Left ventricle myocardium inferior (tissue), 1 donor: Measurements from ENCODE around the gene GPATCH1. TPM values are rescaled to one million over a fixed set of nuclear protein-coding genes. Genes with fewer than 3 reads are reported as not detected.

Source experiments
- DNase-seq: peaks from one replicate; pipeline ENCODE4 v3.0.0-alpha.2; 2020
- H3K27ac ChIP-seq: fragments of 200-600 bp; replicated peaks from 2 replicates; pipeline ENCODE4 v1.8.0; 2021
- H3K27me3 ChIP-seq: fragments of 200-600 bp; 2 replicates; pipeline ENCODE4 v1.8.0; 2021; ENCODE audit warnings: low read depth
- H3K36me3 ChIP-seq: fragments of 200-600 bp; 2 replicates; pipeline ENCODE4 v1.8.0; 2021
- H3K4me1 ChIP-seq: fragments of 200-600 bp; 2 replicates; pipeline ENCODE4 v1.8.0; 2021
- H3K4me3 ChIP-seq: fragments of 200-600 bp; 2 replicates; pipeline ENCODE4 v1.8.0; 2021; ENCODE audit warnings: mild to moderate bottlenecking, moderate library complexity
- H3K9me3 ChIP-seq: fragments of 200-600 bp; replicated peaks from 2 replicates; pipeline ENCODE4 v1.8.0; 2021
- intact Hi-C: fragments of 100-400 bp; cut with micrococcal nuclease; formaldehyde crosslinking; loops from one replicate; pipeline ENCODE4 v1.11.0; 2022
- total RNA-seq: library from RNA; stranded (reverse); fragmentation: NEBNext Ultra II Directional; extraction: Animal tissue kit (Norgen Biotek cat#: 25700); gene quantifications from one replicate; pipeline ENCODE4 v1.2.1, GENCODE V29; 2021
- TF ChIP-seq, protein P1 (sequence below): fragments of 200-600 bp; IDR thresholded peaks from 2 replicates; pipeline ENCODE4 v1.8.0; 2021; ENCODE audit warnings: antibody characterized with exemption, mild to moderate bottlenecking, borderline replicate concordance
- donor health status: DM: no; HTN: yes; CAD: no; lungs with severe emphysema.

The GPATCH1 gene
- total RNA-seq, 1 donor from 2014 or later = 6.2 TPM

DNA sequence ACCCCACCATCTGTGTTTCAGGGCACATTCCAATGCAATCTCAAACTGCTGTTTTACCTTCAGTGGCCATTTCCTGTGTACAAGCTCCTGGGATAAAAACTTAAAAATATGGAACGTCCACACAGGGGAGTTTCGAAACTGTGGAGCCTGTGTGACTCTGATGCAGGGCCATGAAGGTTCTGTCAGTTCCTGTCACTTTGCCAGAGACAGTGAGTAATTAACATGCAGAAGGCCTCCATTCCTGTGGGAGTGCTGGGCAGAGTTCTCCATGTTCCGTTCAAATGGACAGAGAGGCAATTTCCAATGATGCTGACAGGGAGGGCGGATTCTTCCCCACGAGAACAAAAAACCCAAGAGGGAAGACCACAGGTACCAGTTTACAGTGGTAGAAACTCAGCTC is 75.4 kb downstream of the GPATCH1 start:
- Histone ChIP-seq H3K4me1 (no peaks in the 10 kb centered on the region), H3K27ac (no peak overlapping the region), H3K27me3 (no peaks in the 10 kb centered on the region), H3K9me3 (no peaks in the 10 kb centered on the region), H3K4me3 (no peak overlapping the region), H3K36me3 (no peaks in the 10 kb centered on the region)
- intact Hi-C loops = no loop called here
- TF ChIP-seq, protein P1, sequence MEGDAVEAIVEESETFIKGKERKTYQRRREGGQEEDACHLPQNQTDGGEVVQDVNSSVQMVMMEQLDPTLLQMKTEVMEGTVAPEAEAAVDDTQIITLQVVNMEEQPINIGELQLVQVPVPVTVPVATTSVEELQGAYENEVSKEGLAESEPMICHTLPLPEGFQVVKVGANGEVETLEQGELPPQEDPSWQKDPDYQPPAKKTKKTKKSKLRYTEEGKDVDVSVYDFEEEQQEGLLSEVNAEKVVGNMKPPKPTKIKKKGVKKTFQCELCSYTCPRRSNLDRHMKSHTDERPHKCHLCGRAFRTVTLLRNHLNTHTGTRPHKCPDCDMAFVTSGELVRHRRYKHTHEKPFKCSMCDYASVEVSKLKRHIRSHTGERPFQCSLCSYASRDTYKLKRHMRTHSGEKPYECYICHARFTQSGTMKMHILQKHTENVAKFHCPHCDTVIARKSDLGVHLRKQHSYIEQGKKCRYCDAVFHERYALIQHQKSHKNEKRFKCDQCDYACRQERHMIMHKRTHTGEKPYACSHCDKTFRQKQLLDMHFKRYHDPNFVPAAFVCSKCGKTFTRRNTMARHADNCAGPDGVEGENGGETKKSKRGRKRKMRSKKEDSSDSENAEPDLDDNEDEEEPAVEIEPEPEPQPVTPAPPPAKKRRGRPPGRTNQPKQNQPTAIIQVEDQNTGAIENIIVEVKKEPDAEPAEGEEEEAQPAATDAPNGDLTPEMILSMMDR = no peak
- DNase-seq = no peak

DNA sequence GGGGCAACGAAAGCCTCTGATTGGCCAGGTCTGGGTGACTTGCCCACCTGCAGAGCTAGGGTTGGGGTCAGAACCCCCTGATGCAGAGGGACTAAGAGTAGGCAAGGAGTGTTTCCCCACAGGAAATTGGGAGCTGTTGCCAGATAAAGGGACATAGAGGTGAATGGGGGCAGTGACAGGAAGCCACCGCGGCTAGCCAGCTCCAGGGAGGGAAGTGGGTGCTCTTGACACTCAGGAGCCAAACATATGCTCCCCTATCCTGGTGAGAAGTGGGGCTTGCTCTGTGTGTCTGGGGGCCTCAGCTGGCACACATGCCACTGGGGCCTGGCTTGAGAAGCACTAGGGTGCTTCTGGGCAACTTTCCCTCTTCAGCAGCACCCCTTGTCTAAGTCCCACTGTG is 76.9 kb downstream of the GPATCH1 start:
- intact Hi-C loops = no loop called here
- H3K36me3 ChIP-seq = no peaks in the 10 kb centered on the region
- H3K27ac ChIP-seq = no peak overlapping the region
- no peaks in the 10 kb centered on the region for H3K9me3 ChIP-seq
- TF ChIP-seq, protein P1 = no peak
- no peak overlapping the region for H3K4me3 ChIP-seq
- no peak for DNase-seq
- H3K4me1 ChIP-seq = no peaks in the 10 kb centered on the region
- H3K27me3 ChIP-seq = no peaks in the 10 kb centered on the region

DNA sequence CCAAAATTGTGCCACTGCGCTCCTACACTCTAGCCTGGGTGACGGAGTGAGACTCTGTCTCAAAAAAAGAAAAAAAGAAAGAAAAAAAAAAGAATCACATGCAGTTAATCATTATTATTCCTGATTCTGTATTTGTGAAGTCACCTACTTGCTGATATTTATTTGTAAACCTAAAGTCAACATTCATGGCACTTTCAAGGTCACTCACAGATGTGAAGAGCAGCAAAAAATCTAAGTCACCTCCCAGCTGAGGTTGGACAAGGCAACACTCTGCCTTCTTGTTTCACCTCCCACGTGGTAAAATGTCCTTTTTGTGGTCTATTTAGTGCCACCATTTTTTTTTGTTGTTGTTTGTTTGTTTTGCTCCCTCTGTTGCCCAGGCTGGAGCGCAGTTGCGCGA is 77.4 kb downstream of the GPATCH1 start:
- no peak for DNase-seq
- Histone ChIP-seq H3K27me3 (no peaks in the 10 kb centered on the region), H3K4me3 (no peak overlapping the region), H3K4me1 (no peaks in the 10 kb centered on the region), H3K9me3 (no peaks in the 10 kb centered on the region), H3K36me3 (no peaks in the 10 kb centered on the region), H3K27ac (no peak overlapping the region)
- intact Hi-C loops = no loop called here
- TF ChIP-seq, protein P1 = no peak

DNA sequence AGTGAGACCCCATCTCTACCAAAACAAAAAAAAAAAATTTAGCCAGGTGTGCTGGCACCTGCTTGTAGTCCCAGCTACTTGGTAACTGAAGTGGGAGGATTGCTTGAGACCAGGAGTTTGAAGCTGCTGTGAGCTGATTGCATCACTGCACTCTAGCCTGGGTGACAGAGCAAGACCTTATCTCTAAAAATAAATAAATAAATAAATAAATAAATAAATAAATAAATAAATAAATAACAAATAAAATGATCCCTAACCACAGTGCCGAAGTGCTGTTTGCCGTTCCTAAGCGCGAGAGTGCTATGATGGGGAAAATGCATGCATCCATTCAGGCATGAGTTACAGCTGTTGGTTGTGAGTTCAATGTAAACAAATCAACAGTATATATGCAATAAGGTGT is 78.2 kb downstream of the GPATCH1 start:
- intact Hi-C loops = no loop called here
- Histone ChIP-seq H3K27me3 (no peaks in the 10 kb centered on the region), H3K27ac (no peak overlapping the region), H3K9me3 (no peaks in the 10 kb centered on the region), H3K4me3 (no peak overlapping the region), H3K36me3 (no peaks in the 10 kb centered on the region), H3K4me1 (no peaks in the 10 kb centered on the region)
- no peak for DNase-seq
- TF ChIP-seq, protein P1 = no peak

DNA sequence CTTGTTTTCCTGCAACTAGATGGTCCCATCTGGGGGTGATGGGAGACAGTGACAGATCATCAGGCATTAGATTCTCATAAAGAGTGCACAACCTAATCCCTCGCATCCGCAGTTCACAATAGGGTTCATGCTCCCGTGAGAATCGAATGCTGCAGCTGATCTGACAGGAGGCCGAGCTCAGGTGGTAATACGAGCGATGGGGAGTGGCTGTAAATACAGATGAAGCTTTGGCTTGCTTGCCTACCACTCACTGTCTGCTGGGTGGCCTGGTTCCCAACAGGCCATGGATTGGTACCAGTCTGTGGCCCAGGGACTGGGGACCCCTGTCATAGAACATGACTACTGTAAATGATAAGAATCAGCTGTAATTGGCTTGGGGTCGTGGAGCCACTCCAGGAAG is 78.9 kb downstream of the GPATCH1 start:
- TF ChIP-seq, protein P1 = no peak
- intact Hi-C loops = no loop called here

DNA sequence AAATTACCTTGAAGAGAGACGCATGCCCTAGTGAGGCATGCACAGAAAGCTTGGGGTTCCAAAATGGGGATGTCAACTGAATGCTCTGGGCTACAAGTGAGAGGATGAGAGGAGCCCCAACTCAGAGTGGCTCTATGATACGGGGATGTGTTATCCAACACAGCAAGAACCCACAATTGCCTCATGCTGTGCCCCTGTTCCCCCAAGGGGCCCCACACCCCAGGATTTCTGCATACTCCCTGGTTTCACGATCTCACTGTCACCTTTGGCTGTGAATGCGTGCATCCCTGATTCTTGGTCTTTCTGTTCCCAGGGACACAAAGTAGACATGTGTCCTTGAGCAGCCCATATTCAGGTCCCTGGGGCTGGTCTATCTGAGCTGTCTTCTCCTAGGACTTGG is 80.2 kb downstream of the GPATCH1 start:
- intact Hi-C loops = no loop called here
- TF ChIP-seq, protein P1 = no peak

More for the DNA sequence above, 78.9 kb downstream of the GPATCH1 start:
- no peaks in the 10 kb centered on the region for H3K36me3 ChIP-seq
- no peaks in the 10 kb centered on the region for H3K27me3 ChIP-seq
- no peak for DNase-seq
- no peaks in the 10 kb centered on the region for H3K9me3 ChIP-seq
- no peak overlapping the region for H3K4me3 ChIP-seq
- no peaks in the 10 kb centered on the region for H3K4me1 ChIP-seq
- no peak overlapping the region for H3K27ac ChIP-seq

More for the DNA sequence above, 80.2 kb downstream of the GPATCH1 start:
- Histone ChIP-seq H3K4me3 (no peak overlapping the region), H3K27me3 (no peaks in the 10 kb centered on the region), H3K9me3 (no peaks in the 10 kb centered on the region), H3K36me3 (no peaks in the 10 kb centered on the region), H3K4me1 (no peaks in the 10 kb centered on the region), H3K27ac (no peak overlapping the region)
- no peak for DNase-seq
